ENCODE measurements around the gene DLX4. TPM values are rescaled to one million over a fixed set of nuclear protein-coding genes. Genes with fewer than 3 reads are reported as not detected.

The DLX4 gene
- total RNA-seq, 1 donor: not detected

DNA sequence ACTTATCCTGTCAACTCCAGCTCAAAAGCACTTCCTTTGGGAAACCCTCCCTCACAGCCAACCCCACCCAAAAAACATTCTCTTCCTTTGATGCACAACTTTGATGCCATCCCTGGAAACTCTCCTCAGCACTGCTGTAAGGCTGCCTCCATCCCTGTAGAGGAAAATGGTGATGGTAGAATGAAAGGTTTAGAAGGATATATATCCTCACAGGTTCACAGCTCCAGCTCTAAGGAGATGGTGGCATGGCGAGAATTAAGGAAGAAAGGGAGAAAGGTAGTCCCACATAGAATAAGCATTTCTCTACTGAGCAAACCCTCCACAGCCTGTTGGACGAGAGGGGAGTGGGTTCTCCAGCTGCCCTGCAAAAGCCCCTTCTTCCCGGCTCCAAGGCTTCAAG lies 2.2 kb upstream of the DLX4 start:
- no peak for DNase-seq (ENCODE audit: low read depth)
- TF ChIP-seq, protein P1, sequence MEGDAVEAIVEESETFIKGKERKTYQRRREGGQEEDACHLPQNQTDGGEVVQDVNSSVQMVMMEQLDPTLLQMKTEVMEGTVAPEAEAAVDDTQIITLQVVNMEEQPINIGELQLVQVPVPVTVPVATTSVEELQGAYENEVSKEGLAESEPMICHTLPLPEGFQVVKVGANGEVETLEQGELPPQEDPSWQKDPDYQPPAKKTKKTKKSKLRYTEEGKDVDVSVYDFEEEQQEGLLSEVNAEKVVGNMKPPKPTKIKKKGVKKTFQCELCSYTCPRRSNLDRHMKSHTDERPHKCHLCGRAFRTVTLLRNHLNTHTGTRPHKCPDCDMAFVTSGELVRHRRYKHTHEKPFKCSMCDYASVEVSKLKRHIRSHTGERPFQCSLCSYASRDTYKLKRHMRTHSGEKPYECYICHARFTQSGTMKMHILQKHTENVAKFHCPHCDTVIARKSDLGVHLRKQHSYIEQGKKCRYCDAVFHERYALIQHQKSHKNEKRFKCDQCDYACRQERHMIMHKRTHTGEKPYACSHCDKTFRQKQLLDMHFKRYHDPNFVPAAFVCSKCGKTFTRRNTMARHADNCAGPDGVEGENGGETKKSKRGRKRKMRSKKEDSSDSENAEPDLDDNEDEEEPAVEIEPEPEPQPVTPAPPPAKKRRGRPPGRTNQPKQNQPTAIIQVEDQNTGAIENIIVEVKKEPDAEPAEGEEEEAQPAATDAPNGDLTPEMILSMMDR (IDR thresholded peaks at IDR 0.05; ENCODE audit: insufficient read depth, low read length): no peak

DNA sequence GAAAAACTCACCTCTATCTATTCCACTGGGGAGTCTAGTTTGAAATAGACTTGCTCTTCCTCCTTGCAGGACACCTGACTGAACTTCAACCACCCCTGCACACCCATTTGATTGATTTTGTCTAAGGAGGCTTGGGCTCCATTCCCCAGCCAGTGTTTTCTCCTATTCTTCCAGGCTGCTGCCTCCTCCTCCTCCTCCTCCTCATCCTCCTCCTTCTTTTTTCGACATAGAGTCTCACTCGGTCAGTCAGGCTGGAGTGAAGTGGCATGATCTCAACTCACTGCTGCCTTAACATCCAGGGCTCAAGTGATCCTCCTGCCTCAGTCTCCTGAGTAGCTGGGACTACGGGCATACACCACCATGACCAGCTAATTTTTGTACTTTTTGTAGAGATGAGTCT lies 1.8 kb upstream of the DLX4 start:
- no peak overlapping the region for H3K4me3 ChIP-seq (ENCODE audit: low read depth, low read length)
- TF ChIP-seq, protein P1 (IDR thresholded peaks at IDR 0.05; ENCODE audit: insufficient read depth, low read length): no peak
- DNase-seq (ENCODE audit: low read depth): no peak

More for the DNA sequence above, 2.2 kb upstream of the DLX4 start:
- no peak overlapping the region for H3K4me3 ChIP-seq (ENCODE audit: low read depth, low read length)

DNA sequence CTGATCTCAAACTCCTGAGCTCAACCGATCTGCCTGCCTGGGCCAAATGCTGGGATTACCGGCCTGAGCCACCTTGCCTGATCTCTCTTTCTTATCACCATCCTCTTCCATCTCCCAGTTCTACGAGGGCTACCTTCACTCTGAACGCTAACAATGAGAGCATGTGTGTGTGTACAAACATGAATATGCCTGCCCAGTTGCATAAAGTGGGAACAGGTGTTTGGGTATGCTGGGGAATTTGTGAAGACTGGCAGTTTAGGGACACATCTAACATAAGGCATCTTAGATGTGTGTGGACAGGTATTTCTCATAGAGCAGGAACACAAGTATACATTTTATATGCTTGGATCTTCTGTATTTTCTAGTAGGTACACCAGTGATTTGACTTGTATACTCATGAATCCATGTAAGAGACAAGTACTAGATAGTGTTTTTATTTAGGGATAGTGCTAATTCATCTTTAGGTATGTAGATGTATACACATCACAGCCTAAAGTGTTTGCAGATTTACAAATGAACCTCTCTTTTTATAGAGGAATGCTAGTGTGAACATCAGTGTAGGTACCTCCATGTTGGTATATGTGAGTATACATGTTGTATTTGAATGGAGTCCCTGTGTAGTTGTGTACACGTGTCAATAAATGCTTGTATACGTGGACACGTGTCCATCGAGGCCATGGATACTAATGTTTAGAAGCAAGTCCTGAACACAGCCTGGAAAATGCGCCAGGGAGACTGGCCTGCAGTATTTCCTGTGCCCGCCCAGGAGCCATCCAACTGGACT lies 1.2 kb upstream of the DLX4 start:
- TF ChIP-seq, protein P1 (IDR thresholded peaks at IDR 0.05; ENCODE audit: insufficient read depth, low read length): no peak
- no peak for DNase-seq (ENCODE audit: low read depth)

DNA sequence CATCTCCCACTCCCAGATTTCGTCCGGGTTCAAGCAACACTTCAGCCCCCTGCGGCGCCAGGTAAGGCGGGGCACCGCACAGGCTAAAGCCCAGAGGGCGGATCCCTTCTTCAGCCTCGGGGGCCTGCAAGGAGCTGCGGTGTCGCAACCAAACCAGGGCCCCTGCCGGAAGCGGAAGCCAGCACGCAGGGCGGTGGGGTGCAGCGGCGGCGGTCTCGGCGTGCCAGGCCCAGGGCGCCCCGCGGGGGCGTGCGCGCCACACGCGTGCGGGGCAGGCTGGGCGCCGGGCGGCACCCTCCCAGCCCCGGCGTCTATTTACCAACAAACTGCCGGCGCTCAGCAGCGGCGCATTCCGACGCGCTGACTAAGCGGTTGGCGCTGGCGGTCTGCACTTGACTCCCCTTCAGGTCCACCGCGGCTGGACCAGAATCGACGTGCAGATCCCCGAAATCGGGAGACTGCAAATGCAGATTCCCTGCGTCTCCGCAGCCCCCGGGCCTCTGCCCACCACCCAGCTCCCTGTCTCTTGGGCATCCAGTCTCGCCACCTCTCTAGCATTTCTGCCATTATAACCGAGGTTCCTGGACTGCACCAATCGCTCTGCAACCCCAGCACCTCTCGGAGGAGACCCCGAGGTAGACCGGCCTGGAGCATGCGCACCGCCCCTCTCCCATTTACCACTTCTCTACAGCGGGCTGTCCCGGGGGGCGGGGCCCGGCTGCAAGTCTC lies 421 bp upstream of the DLX4 start:
- peak; percentile 57 for DNase-seq (ENCODE audit: low read depth)
- TF ChIP-seq, protein P1 (IDR thresholded peaks at IDR 0.05; ENCODE audit: insufficient read depth, low read length): no peak
- H3K4me3 ChIP-seq (ENCODE audit: low read depth, low read length): peak overlapping the region; percentile 44

More for the DNA sequence above, 1.2 kb upstream of the DLX4 start:
- peak overlapping the region; percentile 44 for H3K4me3 ChIP-seq (ENCODE audit: low read depth, low read length)

DNA sequence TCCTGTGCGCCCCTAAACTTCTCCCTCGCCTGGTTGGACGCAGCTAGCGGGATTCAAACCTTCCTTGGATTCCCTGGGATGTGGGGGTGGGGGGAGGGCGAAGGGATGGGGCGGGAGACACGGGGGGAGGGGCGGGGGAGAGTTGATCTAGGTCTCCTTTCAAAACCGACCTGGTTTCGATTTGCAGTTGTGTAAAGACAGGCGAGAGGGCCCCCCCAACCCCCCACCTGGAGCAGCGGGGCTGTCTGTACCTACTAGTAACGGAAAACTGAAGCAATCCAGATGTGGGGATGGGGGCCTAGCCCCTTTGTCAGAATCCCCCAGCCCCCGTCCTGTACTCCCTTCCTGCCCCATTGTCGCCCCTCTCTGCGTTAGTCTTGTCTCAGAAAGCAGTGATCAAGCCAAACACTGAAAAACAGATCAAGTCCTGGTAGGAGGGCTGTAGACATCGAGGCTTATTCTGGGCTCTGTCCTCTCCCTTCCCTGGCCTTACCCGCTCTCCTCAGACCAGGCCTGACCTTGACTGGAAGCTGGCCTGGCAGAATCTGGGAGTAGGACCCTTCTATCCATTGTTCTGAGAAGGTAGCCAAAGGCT lies 902 bp downstream of the DLX4 start:
- no peak for DNase-seq (ENCODE audit: low read depth)
- TF ChIP-seq, protein P1 (IDR thresholded peaks at IDR 0.05; ENCODE audit: insufficient read depth, low read length): no peak
- no peak overlapping the region for H3K4me3 ChIP-seq (ENCODE audit: low read depth, low read length)

DNA sequence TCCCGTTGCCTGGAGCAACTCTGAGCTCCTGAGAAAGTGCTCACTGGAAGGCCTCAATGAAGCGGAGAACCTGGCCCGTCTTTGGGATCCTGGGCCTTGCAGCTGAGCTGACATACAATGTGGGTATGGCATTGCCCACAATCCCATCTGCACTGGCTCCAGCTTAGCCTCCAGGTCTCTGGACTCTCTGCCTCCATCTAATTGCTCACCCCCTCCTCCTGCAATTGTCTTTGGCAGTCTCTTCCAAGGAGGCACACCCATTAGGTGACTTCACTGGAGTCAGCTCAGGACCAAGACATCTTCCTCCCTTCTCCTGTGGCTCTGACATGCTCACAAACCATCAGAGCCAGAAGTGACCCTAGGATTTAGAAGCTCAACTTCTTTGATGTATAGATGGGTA lies 1.5 kb downstream of the DLX4 start:
- TF ChIP-seq, protein P1 (IDR thresholded peaks at IDR 0.05; ENCODE audit: insufficient read depth, low read length): no peak
- no peak for DNase-seq (ENCODE audit: low read depth)
- H3K4me3 ChIP-seq (ENCODE audit: low read depth, low read length): no peak overlapping the region
